Kidney epithelial cell (primary cell): Measurements from ENCODE around the gene GALNT9. TPM values are rescaled to one million over a fixed set of nuclear protein-coding genes. Genes with fewer than 3 reads are reported as not detected.
"Not testable (repeated sequence)": the region's sequence is repeated elsewhere in the genome, so short reads cannot be mapped to it uniquely, and the experiment has no call there.

Source experiments
- DNase-seq: peaks from one replicate; pipeline ENCODE4 v3.0.0-alpha.2; 2010; ENCODE audit warnings: low read depth
- H3K27me3 ChIP-seq: 2 replicates; pipeline ENCODE4 v1.6.0; 2011; ENCODE audit warnings: low read length; ENCODE audit not compliant: control insufficient read depth, insufficient read depth
- H3K36me3 ChIP-seq: 2 replicates; pipeline ENCODE4 v1.5.1; 2011; ENCODE audit warnings: low read length; ENCODE audit not compliant: control insufficient read depth, insufficient read depth
- H3K4me3 ChIP-seq: 2 replicates; pipeline ENCODE4 v1.5.1; 2011; ENCODE audit warnings: low read depth, mild to moderate bottlenecking, control low read depth, low read length
- total RNA-seq: library from RNA; depleted of rRNA; stranded (reverse); fragments of >200 nt; gene quantifications from 2 replicates; pipeline ENCODE4 v1.2.3, GENCODE V29; 2015
- TF ChIP-seq, protein P1 (sequence below): IDR thresholded peaks from 2 replicates; pipeline ENCODE4 v1.5.1; 2011; ENCODE audit warnings: mild to moderate bottlenecking, moderate library complexity, low read length, control low read depth, inconsistent platforms; ENCODE audit not compliant: insufficient read depth, poor library complexity, severe bottlenecking

Gene GALNT9
- total RNA-seq, 1 donor from 2014 or later, result 1.5 TPM

DNA sequence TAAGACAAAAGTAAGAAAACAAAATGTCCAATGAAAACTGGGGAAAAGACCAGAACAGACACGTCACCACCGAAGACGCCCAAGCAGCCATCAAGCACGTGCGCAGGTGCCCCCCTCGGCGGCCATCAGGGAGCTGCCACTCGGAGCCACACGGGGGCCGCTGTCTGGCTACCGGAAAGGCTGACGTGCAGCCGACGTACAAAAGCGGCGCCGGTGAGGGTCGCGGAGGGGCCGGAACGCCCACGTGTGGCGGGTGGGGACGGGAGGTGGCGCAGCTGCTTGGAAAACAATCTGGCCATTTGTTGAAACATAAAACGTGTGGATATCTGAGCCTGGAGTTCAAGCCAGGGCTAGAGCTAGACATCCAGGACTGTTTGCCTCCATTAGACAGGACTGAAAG is 60.7 kb downstream of the GALNT9 start:
- Histone ChIP-seq H3K27me3 (peaks cover 52% of the 10 kb centered on the region), H3K36me3 (no peaks in the 10 kb centered on the region), H3K4me3 (no peak overlapping the region)
- no peak for DNase-seq
- TF ChIP-seq, protein P1, sequence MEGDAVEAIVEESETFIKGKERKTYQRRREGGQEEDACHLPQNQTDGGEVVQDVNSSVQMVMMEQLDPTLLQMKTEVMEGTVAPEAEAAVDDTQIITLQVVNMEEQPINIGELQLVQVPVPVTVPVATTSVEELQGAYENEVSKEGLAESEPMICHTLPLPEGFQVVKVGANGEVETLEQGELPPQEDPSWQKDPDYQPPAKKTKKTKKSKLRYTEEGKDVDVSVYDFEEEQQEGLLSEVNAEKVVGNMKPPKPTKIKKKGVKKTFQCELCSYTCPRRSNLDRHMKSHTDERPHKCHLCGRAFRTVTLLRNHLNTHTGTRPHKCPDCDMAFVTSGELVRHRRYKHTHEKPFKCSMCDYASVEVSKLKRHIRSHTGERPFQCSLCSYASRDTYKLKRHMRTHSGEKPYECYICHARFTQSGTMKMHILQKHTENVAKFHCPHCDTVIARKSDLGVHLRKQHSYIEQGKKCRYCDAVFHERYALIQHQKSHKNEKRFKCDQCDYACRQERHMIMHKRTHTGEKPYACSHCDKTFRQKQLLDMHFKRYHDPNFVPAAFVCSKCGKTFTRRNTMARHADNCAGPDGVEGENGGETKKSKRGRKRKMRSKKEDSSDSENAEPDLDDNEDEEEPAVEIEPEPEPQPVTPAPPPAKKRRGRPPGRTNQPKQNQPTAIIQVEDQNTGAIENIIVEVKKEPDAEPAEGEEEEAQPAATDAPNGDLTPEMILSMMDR, result no peak

DNA sequence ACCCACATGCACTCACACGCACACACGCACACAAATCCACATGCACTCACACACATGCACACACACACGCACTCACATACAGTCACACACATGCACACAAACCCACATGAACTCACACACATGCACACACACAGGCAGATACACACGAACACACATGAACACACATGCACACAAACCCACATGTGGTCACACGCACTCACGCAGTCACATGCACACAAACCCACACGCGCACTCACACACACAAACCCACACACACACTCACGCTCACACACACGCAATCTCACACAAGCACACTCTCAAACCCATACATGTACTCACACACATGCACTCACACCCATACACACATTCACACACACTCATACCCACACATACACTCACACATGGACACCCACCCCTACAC is 61.5 kb downstream of the GALNT9 start:
- no peak for DNase-seq
- no peaks in the 10 kb centered on the region for H3K36me3 ChIP-seq
- H3K27me3 ChIP-seq, result peaks cover 47% of the 10 kb centered on the region
- H3K4me3 ChIP-seq, result no peak overlapping the region
- TF ChIP-seq, protein P1, result no peak

DNA sequence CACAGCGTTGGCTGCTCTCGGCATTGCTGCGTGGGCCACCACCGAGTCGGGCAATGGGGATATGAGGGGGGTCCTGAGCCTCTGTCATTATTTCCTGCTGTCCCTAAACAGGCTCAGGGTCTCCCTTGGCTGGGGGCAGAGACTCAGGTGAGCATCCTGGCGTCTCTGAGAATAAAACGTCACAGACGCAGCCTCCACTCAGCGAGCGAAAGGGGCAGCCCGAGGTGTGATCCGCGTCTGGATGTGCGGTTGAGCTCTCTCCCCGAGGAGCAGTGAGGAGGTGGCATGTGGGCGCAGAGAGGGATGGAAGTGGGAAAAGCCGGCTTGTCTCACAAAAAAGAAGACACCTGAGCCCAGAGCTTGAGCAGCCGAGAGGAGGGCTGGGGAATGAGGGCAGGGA is 62.6 kb downstream of the GALNT9 start:
- TF ChIP-seq, protein P1, result no peak
- H3K36me3 ChIP-seq, result no peaks in the 10 kb centered on the region
- DNase-seq, result no peak
- H3K27me3 ChIP-seq, result peaks cover 41% of the 10 kb centered on the region
- H3K4me3 ChIP-seq, result no peak overlapping the region

DNA sequence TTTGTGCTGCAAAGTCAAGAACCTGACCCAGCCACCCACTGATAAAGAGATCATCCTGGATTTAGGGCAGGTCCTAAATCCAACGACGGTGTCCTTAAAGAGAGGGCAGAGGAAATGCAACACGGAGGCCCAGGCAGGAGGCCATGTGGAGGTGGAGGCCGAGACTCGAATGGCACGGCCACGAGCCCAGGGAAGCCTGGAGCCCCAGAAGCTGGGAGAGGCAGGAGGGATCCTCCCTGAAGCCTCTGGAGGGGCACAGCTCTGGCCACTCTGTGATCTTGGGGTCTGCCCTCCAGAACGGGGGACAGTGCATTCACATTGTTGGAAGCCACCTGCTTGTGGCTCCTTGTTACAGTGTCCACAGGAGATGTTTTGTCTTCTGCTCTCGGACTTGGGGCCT is 63.0 kb downstream of the GALNT9 start:
- no peak for DNase-seq
- Histone ChIP-seq H3K27me3 (peaks cover 37% of the 10 kb centered on the region), H3K36me3 (no peaks in the 10 kb centered on the region), H3K4me3 (no peak overlapping the region)
- TF ChIP-seq, protein P1, result no peak

DNA sequence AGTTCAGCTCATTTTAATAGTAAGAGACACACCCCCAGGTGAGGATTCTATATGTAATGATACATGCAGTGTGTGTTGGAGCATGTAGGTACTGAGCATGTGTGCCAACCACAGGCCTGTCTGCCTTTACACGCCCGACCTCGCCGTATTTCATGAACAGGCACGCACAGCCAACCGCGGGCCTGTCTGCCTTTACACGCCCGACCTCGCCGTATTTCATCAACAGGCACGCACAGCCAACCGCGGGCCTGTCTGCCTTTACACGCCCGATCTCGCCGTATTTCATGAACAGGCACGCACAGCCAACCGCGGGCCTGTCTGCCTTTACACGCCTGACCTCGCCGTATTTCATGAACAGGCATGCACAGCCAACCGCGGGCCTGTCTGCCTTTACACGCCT is 63.6 kb downstream of the GALNT9 start:
- not testable (repeated sequence) for H3K4me3 ChIP-seq, H3K36me3 ChIP-seq, DNase-seq
- H3K27me3 ChIP-seq, result peaks cover 34% of the 10 kb centered on the region

DNA sequence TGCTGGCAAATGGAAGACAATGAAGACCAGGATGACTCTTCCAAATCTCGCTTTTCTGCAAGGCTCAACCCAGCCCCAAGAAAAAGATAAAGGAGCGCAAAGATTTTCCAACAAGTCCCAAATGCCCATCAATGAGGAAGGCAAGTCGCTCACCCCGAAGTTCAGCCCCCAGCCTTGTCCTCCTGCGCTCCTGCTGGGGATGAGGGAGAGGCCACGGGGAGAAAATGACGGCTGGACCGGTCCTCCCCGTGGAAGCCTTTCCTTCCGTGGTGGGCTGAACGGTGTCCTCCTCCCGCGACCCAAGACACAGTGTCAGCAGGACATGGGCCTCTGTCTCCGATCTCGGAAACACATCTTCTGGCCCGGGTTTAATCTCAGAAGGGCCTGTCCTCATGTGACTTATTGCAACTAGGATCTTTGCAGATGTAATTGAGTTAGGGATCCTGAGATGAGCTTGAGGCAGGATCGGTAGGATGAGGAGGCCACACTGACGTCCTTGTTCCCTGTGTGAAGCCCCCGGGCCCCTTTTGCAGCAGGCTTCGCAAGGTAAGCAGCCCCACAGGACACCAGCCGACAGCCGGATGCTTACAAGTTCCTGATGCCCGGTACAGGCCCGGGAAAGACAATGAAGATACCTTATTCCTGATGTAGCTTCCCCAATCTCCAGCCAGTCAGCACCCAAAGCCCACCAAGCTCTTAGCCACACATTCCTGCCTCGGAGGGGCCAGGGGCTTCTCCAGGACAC is 64.2 kb downstream of the GALNT9 start:
- TF ChIP-seq, protein P1, result no peak

More for the DNA sequence above, 64.2 kb downstream of the GALNT9 start:
- H3K36me3 ChIP-seq, result no peaks in the 10 kb centered on the region
- H3K4me3 ChIP-seq, result no peak overlapping the region
- peaks cover 28% of the 10 kb centered on the region for H3K27me3 ChIP-seq
- DNase-seq, result no peak
